ENCODE data around the gene PDCD6IP. TPM values are rescaled to one million over a fixed set of nuclear protein-coding genes. Genes with fewer than 3 reads are reported as not detected.

The PDCD6IP gene
- total and polyA plus RNA-seq, 2 donors, result 74.3 to 250 TPM

Other genes with a start within 250 kb of the PDCD6IP start
- gene CLASP2, start 80.4 kb upstream of the PDCD6IP start, total RNA-seq, result 179 TPM
- 20.1 TPM for gene CLASP2, start 80.4 kb upstream of the PDCD6IP start, polyA plus RNA-seq

Measured in urinary bladder (tissue), 2 donors.